LNCAP (cell line): ENCODE results near the gene SMIM5.

ENCODE experiments used
- TF ChIP-seq, protein P1 (sequence below): fragments of 450-650 bp; IDR thresholded peaks from 2 replicates; pipeline ENCODE4 v1.5.1; 2017; ENCODE audit warnings: mild to moderate bottlenecking

SMIM5 gene

GRCh38 chr17:75661531-75661930 lies 28.3 kb downstream of the SMIM5 start:
- TF ChIP-seq, protein P1, sequence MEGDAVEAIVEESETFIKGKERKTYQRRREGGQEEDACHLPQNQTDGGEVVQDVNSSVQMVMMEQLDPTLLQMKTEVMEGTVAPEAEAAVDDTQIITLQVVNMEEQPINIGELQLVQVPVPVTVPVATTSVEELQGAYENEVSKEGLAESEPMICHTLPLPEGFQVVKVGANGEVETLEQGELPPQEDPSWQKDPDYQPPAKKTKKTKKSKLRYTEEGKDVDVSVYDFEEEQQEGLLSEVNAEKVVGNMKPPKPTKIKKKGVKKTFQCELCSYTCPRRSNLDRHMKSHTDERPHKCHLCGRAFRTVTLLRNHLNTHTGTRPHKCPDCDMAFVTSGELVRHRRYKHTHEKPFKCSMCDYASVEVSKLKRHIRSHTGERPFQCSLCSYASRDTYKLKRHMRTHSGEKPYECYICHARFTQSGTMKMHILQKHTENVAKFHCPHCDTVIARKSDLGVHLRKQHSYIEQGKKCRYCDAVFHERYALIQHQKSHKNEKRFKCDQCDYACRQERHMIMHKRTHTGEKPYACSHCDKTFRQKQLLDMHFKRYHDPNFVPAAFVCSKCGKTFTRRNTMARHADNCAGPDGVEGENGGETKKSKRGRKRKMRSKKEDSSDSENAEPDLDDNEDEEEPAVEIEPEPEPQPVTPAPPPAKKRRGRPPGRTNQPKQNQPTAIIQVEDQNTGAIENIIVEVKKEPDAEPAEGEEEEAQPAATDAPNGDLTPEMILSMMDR = no peak

DNA sequence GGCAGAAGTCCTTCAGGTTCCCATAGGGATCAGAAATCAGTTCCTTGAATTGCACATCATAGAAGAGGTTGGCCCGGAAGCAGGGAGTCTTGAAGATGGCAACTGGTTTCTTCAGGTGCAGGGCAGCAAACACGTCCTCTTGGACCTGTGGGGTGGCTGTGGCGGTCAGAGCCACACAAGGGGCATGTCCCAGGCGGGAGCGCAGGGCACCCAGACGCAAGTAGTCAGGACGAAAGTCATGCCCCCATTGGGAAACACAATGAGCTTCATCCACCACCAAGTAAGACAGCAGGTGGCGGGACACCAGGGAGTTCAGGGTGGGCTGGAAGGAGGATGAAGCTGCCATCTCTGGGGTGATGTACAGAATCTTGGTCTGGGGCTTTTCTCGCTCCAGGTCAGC lies 29.3 kb downstream of the SMIM5 start:
- TF ChIP-seq, protein P1 = no peak

DNA sequence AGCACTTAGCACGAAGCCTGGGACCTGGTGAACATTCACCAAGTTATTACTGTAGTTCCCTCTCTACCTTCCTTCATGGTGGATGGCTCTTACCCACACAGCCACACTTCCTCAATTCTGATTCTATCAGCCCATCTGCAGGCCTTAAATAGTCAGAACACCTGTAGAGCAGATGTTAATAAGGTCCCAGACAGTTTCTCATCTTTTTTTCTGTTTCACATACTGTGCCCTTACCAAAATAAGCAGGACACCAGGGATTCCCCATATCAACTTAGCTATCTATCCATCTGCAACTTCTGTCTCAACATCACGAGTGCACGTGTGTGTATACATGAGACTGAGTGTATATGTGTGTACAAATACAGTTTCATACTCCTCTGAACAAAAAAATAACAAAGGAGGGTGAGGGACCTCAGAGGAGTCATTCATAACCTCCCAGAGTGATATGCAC lies 30.9 kb downstream of the SMIM5 start:
- TF ChIP-seq, protein P1 = no peak

GRCh38 chr17:75665981-75666380 lies 32.7 kb downstream of the SMIM5 start:
- TF ChIP-seq, protein P1 = no peak

DNA sequence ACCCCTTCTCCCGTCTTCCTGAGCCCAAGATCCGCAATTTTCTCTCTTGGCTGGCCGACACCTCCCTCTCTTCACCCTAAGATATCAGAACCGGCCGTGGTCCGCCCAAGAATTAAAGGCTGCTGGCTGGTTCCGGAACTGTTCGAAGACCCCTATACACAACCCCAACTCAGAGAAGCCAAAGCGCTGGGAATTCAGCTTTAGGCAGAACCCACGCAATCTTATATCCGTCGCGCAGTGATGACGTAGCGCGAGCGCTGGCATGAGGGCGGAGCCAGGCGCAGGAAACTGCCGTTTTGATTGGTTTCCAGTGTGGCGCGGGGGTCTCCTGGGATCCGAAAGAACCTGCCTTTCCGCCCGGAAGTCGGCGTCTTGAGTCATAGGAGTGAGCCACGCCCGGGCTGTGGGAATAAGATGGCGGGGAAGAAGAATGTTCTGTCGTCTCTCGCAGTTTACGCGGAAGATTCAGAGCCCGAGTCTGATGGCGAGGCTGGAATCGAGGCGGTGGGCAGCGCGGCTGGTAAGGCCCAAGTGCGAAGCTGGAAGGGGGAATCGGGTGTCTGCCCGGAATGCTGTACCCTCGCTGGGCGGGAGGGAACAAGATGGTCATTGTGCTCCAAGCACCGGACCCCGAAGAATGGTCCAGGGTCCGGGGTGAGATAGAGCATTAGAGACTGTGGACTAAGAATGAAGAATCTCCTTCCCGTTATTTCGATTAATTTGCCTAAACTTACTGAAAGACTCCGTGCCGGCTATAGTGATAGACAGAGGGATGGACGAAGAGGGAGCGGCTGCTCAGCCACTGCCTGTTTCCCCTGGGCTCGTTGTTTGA lies 33.9 kb downstream of the SMIM5 start, which contains the start of the genes RECQL5 and SAP30BP:
TSS of gene RECQL5 (minus strand) at position 196 of the 832 bp plus-strand sequence. CDS start 597 bp downstream, outside the sequence.
TSS of gene SAP30BP (plus strand) at position 380 of the 832 bp plus-strand sequence. CDS start at position 415, 35 bp downstream.
- TF ChIP-seq, protein P1 = no peak

DNA sequence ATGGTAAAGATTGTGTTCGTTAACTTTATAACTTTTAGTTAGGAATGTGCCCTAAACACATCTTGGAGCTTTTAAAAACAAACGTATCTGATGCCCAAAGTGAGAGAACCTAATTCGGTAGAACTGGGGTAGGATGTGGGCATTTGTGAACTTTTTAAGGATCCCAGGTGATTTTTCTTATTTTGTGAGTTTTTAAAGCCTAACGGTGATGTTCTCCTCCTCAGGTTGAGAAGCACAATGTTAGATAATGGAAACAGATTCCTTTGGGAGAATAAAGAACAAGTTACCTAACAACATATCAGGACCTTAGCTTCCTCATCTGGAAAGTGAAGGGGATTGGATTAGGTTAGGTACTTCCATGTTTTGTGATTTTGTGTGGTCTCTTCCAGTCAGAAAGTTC lies 34.6 kb downstream of the SMIM5 start:
- TF ChIP-seq, protein P1 = no peak

GRCh38 chr17:75668489-75668888 lies 35.3 kb downstream of the SMIM5 start:
- TF ChIP-seq, protein P1 = no peak
